Astrocyte (in vitro differentiated cells and primary cell): ENCODE measurements around the gene ADAMTS12.

Source experiments
- EZH2 ChIP-seq: IDR thresholded peaks from 2 replicates; pipeline ENCODE4 v1.6.1; 2012; ENCODE audit warnings: mild to moderate bottlenecking, low read length, inconsistent platforms; ENCODE audit not compliant: insufficient read depth
- TF ChIP-seq, protein P1 (sequence below): IDR thresholded peaks from 2 replicates; pipeline ENCODE4 v1.5.1; 2011; ENCODE audit warnings: low read depth, mild to moderate bottlenecking, inconsistent platforms, low read length, moderate library complexity; ENCODE audit not compliant: insufficient read depth

DNA sequence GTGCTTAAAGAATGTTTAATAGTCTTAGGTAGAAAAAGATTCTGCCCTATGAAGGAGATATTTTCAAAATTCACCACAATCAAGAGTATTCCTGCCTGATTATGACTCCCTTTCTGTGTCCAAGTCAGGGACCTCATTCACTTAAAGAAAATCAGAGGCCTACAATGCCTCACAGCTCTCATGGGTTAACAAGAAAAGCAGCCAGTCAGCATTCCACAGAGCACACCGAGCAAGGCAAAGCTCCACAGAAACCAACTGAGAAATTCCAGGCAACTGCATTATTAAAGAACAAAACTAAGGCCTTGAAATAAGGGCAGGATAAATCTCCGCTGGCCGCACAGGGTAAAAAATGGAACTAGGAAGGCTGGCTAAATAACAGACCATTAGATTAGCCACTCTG is 289.9 kb downstream of the ADAMTS12 start:
- TF ChIP-seq, protein P1, sequence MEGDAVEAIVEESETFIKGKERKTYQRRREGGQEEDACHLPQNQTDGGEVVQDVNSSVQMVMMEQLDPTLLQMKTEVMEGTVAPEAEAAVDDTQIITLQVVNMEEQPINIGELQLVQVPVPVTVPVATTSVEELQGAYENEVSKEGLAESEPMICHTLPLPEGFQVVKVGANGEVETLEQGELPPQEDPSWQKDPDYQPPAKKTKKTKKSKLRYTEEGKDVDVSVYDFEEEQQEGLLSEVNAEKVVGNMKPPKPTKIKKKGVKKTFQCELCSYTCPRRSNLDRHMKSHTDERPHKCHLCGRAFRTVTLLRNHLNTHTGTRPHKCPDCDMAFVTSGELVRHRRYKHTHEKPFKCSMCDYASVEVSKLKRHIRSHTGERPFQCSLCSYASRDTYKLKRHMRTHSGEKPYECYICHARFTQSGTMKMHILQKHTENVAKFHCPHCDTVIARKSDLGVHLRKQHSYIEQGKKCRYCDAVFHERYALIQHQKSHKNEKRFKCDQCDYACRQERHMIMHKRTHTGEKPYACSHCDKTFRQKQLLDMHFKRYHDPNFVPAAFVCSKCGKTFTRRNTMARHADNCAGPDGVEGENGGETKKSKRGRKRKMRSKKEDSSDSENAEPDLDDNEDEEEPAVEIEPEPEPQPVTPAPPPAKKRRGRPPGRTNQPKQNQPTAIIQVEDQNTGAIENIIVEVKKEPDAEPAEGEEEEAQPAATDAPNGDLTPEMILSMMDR, result no peak
- TF ChIP-seq EZH2, result no peak
